Cerebellar cortex (tissue), 1 donor: ENCODE measurements around the gene GIMAP8.
"Not testable (repeated sequence)": the region's sequence is repeated elsewhere in the genome, so short reads cannot be mapped to it uniquely, and the experiment has no call there.

Source experiments
- DNase-seq: peaks from one replicate; pipeline ENCODE4 v3.0.0-alpha.2; 2015; ENCODE audit warnings: low spot score

Gene GIMAP8

DNA sequence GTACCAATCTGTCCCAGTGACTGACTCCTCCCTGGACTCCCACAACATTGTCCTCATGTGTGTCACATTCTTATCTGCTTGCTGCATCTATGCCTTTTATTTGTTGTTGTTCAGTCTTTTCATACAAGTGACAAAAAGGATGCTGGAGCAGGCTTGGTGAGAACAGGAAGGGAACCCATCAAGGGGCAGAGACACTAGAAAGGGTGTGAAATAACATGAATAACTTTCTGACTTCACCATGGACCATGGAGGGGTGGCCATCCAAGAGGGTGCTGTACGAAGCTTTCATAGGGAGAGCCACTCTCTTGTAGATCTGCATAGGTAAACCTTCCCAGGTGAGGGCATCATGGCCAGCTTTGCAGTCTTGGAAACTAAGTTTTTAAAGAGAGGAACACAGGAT, 14.5 kb downstream of the GIMAP8 start:
- no peak for DNase-seq

DNA sequence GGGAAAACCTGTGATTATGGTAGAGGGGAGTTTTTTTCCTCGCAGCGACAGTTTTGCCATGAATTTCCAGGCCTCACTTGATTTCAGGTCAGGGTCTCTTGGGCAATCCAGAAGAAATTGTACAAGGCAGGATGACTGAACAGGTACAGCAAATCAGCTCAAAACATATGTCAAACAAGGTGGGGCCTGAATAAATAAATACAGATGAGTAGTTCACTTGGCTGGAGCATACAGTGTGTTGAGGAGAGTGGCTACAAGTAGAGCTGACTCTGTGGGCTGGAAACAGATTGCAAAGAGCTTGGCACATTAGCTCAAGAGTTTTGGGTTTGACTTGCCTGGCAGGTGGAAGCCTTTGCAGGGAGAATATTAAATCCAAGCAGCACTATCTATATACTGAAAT, 15.0 kb downstream of the GIMAP8 start:
- no peak for DNase-seq

DNA sequence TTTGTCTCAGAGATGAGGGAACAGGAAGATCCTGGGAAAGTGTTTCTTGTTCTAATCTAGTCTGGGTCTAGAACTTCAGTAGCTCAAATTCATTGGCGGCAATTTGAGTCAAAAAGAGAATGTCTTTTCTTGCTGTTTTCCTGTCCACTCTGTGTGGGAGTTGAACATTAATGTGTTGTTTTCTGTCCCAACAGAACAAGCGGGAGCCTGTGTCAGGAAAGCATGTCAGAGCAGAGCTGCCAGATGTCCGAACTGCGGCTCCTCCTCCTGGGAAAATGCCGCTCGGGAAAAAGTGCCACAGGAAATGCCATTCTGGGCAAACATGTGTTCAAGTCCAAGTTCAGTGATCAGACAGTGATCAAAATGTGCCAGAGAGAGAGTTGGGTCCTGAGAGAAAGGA, 16.0 kb downstream of the GIMAP8 start:
- DNase-seq, result no peak

DNA sequence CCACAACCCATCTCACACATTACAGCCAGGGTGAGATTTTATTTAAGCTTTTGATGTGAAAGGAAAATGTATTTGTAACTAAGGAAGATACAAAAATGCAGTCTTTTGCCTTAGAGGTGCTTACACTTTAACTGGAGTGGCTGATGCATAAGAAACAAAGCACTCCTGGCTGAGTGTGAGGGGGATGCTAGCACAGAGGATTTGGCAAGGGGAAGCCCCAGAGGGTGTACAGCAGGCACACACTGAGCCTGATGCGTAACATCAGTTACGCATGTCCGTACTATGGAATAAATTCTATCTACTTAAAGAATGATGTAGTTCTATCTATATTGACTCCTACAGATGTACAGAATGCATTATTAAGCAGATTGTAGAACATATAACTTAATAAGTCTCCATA, 17.8 kb downstream of the GIMAP8 start:
- DNase-seq, result no peak

DNA sequence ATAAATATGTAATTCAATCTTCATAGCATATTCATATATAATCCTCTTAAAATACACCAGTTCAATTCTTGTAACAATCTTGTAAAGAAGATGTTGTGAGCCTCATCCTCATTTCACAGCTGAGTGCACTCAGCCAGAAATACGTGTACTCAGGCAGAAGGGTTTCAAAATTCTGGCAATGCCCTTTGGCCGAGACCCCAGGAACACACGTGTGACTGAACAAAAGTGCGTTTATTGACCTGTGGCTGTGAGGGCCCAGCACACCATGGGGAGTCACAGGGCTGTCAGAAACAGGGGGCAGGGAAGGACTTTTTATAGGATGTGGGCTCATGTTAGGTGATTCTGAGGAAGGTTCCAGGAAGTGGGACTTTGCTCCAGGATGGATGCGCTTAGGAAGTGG, 21.5 kb downstream of the GIMAP8 start:
- no peak for DNase-seq

DNA sequence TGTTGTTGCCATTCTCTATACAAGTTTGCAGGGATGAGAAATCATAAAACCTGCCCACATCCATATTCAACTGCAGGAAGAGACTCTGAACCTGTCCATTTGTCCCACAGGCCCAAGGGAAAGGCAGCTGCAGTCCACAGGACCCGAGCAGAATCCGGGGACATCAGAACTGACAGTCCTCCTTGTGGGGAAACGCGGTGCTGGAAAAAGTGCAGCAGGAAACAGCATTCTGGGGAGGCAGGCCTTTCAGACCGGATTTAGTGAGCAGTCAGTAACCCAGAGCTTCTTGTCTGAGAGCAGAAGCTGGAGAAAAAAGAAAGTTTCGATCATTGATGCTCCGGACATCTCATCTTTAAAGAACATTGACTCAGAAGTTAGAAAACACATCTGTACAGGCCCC, 23.5 kb downstream of the GIMAP8 start:
- DNase-seq, result no peak

DNA sequence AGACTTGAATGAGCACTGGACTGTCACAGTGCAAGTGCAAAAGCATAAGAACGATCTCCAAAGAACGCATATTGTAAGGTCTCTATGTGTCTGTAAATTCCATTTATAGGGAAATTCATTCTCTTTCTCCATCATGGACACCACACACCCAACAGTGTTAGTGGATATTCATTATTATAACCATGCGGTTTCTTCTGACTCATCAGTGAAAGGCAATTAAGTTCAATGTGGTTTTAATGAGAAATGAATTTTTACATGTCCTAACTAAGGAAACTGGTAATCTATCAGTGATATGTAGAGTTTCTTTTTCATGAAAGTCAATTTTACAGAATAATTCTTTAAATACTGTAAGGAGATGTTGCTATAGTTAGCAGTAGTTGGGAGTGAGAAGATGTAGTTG, 25.9 kb downstream of the GIMAP8 start:
- no peak for DNase-seq

DNA sequence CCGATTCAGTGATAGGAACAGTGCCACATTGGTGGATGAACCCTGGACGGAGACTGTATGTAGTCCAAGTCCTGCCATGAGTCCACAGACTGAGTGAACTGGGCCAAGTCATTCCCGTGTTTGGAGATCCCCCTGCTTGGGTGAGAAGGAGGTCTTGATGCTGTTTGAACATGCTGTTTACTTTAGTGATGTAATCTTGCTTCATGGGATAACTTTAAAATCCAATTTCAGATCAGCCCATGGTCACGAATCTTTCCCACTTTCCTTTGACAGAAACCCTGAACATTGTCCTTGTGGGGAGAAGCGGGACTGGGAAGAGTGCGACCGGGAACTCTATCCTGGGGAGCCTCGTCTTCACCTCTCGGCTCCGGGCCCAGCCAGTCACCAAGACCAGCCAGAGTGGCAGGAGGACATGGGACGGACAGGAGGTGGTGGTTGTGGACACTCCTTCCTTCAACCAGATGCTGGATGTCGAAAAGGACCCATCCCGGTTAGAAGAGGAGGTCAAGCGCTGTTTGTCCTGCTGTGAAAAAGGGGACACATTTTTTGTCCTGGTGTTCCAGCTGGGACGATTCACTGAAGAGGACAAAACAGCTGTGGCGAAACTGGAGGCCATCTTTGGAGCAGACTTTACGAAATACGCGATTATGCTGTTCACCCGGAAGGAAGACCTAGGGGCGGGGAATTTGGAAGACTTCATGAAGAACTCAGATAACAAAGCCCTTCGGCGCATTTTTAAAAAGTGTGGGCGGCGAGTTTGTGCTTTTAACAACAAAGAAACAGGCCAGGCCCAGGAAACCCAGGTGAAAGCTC, 26.6 kb downstream of the GIMAP8 start:
- DNase-seq, result no peak

DNA sequence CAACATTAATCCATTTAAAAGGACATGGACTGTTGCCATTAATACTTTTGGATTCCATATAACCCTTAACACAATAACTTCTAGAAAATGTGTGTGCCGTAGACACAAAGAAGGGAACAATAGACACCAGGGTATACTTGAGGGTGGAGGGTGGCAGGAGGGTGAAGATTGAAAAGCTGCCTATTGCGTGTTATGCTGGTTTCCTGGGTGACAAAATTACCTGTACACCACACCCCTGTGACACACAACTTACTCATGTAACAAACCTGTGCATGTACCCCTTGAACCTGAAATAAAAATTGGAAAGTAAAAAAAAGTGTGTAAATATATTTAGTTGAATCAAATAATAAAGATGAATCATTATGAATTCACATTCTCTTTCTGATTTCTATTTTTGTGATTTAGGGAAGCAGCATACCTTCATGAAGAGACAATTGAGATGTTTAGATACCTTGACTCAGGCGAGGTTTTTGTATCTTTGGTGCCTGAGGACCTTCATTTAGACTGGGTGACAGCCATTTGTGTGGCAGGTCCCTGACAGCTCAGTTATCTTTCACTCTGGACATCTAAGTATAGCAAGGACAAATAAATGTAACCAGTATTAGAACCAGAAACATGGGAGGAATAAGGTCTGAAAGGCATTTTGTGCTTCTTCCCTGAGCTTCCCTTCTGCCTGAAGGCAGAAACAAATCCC, 28.7 kb downstream of the GIMAP8 start:
- no peak for DNase-seq

DNA sequence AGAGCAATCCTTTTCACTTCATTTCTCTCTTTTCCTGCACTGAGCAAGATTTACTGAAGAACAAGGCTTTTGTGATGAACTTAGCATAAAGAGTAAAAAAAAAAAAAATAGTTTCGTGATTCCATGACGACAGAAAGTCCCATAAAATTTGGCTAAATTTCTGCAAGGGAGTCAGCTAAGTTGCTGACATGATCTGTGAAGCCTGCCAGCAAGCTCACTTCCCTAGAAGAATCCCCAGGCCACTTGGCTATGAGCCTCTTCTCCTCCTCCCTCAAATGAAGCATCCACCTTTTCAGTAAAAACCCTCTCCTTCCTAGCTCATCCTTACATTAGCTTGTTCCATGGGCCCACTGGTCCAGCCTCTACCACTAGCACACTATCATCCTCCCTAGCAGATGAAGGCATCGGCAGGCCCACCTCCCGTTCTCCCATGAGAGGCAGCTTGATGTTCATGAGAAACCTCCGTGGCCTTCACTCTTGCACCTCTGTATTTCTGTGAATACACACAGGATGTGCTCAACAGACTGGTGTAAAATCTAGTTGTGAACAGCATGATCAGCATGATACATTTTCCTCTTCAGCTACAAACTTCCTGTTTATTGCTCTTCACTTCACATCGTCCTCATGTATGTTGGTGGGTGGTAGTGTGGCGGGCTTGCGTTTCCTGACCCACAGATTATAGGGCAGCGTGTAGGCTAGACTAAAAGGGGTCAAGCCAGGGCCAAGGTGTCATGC, 30.9 kb downstream of the GIMAP8 start:
- no peak for DNase-seq

DNA sequence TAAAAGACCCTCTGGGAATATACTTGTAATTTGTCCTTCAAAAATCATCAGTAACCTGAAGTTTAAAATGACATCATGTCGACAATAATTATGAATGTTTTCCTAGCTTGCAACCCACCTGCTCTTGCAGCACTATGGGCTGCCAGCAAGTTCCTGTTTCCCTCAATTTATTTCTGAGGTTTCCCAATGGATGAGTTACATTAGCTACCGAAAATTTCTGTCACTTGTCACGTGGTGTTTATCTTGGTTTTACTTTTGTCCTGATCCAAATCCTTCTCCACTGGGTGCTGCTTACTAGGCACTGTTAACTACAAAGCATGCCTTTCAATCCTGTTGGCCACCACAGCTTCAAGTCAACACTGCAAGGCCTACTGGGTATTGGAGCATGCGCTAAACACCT, 31.5 kb downstream of the GIMAP8 start:
- DNase-seq, result no peak

DNA sequence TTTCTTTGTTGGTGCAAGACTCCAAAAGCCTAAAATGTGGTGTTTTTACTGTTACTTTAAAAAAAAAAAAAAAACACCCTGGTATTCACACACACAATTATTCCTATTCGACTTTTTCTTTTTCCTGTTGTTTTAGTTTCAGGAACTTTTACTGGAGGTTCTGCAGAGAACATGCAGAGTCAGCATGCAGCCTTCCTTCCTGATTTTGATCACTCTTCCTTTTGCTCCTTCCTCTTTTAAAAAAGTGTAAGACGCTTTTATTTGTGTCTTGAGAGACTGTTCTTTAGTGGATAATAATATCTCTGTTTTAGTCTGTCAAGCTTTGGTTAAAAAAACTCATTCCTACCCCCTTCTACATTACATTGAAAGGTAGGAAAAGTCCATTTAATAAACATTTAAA, 33.1 kb downstream of the GIMAP8 start:
- not testable (repeated sequence) for DNase-seq

DNA sequence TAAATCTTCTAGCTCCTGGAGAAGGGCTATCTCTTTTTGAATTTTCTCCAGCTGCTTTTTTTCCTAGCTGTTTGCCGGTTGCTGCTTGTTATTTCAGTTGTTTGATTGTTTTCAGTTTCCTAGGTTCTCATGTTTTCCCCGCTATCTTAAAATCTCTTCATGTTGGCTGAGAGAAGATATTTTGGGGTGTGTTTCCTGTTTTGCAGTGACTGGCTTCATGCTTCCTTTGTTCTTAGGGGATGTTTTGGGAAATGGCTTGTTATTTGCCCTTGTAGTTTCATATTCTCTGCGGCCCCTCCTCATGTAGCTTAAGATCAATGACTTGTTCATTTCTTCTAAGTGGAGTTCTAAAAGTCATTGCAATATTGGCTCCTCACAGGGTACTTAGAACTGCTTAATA, 33.6 kb downstream of the GIMAP8 start:
- DNase-seq, result not testable (repeated sequence)

DNA sequence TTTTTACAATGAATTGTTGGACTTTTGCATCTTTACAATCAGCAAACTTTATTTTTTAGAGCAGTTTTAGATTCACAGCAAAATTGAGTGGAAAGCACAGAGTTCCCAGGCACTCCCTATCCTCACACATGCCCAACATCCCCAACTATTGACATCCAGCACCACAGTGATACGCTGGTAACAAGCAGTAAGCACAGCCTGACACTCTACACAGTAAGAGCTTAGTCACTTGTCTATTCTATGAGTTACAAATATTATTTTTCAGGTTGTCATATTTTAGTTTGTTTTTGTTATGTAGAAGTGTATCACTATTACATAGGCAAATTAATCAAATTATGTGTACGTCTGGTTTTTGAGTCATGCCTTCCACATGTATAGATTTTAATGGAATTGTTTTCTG, 37.2 kb downstream of the GIMAP8 start:
- no peak for DNase-seq

DNA sequence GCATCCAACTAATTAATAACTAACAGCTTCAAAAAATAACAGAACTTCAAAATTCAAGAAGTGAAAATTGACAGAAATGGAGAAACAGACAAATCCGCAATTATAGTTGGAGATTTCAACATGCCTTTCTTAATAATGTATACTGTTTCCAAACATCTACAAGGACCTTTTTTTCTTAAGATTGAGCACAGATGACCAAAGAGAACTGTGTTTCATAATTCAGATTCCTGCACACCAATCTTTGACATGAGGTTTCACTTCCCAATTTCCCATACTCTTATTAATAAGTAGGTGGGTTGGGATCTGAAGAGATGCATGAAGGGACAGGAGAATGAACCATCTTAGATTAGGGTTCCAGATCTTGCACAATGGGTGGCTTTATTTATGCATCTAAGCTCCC, 39.4 kb downstream of the GIMAP8 start:
- no peak for DNase-seq

DNA sequence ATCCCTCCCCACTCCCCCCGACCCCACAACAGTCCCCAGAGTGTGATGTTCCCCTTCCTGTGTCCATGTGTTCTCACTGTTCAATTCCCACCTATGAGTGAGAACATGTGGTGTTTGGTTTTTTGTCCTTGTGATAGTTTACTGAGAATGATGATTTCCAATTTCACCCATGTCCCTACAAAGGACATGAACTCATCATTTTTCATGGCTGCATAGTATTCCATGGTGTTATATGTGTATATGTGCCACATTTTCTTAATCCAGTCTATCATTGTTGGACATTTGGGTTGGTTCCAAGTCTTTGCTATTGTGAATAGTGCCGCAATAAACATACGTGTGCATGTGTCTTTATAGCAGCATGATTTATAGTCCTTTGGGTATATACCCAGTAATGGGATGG, 43.0 kb downstream of the GIMAP8 start:
- DNase-seq, result not testable (repeated sequence)

DNA sequence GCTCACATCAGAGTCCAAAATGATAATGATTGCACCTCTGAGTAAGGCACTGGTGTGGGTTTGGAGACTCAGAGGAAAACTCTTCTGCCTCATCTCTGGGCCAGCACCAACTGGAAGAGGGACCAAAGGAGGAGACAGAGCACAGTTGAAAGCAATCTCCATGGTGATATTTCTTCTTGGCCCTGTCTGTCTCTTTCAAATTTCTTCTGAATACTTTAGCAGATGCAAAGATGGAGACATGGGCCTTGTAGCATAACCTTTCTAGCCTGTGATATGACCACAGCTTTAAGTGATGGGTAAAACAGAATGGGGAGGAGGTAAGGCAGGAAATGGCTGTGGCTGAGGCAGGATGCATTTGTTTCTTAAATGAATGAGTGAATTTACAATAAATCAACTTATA, 52.1 kb downstream of the GIMAP8 start:
- no peak for DNase-seq

DNA sequence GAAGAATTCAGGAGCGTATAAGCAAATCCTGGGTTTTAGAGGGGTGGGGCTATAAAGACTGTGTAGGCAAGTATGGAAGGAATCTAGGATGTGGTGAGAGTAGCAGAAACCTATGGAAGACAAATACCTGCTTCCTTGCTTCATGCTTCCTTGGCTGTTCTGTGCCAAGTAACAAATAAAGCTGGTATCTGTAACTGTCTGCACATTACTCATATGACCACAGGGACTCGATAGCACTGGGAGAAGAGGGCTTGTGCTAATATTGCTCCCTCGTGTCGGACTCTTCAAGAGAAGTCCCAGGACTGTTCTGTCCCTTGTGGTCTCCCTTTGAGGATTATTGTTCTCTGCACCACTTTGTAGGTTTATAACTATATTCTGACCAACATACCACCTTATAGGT, 52.7 kb downstream of the GIMAP8 start:
- no peak for DNase-seq

DNA sequence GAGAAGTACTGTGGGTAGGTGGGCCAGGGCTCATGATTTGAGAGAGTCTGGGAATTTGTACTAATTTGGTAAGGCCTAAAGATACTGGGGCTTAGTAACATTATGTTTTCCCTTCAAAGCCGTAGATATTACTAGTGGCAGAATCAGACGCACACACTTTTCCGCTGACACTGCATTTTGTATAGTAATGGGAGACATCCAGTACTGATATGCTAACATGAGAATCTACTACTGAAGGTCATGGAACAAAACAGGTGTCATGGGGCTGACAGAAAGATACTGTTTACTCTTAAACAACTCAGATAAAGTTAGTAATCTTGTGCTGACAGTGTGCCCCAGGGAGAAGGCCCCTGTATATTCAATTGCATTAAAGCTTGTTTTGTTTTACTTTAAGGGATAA, 53.2 kb downstream of the GIMAP8 start:
- no peak for DNase-seq

DNA sequence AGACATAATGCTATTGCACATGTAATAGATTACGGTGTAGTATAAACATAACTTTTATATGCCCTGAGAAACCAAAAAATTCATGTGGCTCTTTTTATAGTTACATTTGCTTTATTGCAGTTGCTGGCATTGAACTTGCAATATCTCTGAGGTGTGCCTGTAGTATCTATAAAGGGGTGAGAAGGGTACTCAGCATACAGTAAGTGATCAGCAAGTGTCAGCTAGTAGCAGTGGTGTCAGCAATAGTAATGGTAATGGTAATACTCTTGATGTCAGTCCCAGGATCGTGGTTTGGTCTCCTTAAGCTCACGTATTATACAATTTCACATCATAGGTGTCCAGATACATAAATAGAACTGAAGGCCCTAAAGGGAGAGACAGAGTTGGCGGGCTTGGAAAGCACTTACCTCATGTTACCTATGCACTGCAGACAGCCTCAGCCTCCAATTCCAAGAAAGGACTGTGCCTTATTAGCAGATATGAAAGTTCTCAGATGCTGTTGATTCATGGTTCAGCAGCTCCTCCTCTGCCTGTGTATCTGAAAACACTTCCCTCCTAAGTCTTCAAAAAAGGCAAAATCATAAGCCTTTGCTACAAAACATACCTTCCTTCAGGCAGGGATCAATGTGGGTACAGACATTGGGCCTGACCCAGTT, 57.6 kb downstream of the GIMAP8 start:
- DNase-seq, result no peak

DNA sequence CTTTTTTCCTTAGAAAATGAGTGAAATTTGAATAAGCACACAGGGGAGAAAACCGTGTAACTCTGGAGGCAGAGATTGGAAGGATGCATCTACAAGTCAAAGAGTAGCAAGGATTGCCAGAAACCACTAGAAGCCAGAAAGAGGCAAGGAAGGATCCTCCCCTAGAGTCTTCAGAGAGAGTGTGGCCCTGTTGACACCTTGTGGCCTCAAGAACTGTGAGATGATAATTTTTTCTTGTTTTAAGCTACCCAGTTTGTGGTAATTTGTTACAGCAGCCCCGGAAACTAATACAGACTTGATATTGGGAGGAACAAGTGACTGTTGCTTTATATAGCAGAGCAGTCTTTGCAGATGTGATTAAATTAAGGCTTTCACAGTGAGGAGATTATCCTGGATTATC, 60.6 kb downstream of the GIMAP8 start:
- DNase-seq, result no peak

DNA sequence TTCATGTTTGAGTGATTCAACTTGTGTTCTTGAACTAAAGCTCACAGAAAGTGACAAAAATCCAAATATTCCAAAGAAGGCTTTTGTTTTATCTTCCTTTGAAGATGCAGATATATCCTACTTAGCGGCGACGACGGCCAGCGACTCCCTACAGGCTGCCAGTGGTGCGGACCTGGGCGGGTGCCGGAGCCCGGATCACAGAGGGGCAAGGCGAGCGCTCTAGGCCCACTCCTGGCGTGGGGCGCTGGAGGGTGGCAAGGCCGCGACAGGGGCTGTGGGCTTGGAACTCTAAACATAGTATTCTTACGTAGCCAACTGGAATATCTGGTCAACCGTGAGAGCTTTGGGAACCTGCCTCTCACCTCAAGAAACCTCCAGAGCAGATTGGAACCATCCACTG, 63.3 kb downstream of the GIMAP8 start:
- DNase-seq, result no peak
